ENCODE measurements around the gene GALNT9. TPM values are rescaled to one million over a fixed set of nuclear protein-coding genes. Genes with fewer than 3 reads are reported as not detected.

The GALNT9 gene
- total RNA-seq, 1 donor from 2014 or later: 2.1 TPM

DNA sequence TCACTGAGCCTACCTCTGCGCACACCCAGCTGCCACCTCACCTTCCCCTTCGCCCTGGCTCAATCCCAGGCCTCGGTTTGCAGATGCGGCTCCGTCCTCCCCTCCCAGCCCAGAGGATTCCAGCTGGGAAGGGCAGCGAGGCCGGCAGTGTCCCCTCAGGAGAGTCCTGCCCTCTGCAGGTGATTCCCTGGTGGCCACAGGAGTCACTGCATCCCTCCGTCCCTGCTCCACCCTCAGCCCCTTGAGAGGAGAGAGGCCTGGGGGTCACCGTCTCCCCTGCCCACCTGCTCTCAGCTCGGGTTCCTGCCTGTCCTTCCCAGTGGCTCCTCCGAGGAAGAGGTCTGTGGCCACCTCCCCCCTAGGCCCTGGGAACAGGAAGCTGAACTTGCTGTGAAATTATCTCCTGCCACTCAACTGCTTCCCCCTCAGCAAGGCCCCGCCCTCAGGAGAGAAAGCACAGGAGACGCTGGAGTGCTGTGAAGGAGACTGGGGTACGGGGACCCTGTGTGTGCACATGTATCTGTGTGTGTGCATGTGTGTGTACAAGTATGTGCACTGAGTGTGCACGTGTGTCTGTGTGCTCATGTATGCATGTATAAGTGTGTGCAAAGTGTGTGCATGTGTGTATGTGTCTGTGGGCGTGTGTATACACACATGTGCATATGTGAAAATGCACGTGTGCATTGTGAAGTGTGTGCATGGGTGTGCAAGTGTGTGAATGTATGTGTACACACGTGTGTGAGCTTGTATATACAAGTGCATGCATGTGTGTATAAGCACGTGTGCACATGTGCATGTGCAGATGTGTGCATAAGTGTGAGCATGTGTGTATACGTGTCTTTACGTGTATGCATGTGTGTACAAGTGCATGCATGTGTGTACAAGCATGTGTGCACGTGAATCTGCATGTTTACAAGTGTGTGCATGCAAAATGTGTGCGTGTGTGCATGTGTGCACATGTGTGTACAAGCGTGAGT is 13.2 kb upstream of the GALNT9 start:
- no peak overlapping the region for H3K4me3 Mint-ChIP-seq (ENCODE audit: unreplicated experiment)
- Histone ChIP-seq H3K79me2 (ENCODE audit: insufficient read depth, low read length) (no peaks in the 10 kb centered on the region), H3K27ac (ENCODE audit: low read depth, low read length) (no peak overlapping the region), H3K4me3 (ENCODE audit: insufficient read depth, low read depth, low read length) (no peak overlapping the region), H3K36me3 (ENCODE audit: insufficient read depth, low read length) (no peaks in the 10 kb centered on the region), H3K4me2 (ENCODE audit: low read length) (no peak overlapping the region), H3K9me3 (ENCODE audit: insufficient read depth, low read depth, low read length) (peaks cover 11% of the 10 kb centered on the region), H4K20me1 (ENCODE audit: insufficient read depth, low read length) (no peaks in the 10 kb centered on the region), H3K27me3 (ENCODE audit: insufficient read depth, low read length) (no peaks in the 10 kb centered on the region), H2AFZ (ENCODE audit: low read depth, low read length) (no peak overlapping the region), H3K4me1 (ENCODE audit: insufficient read depth, low read length) (no peaks in the 10 kb centered on the region), H3K9ac (ENCODE audit: low read length) (no peak overlapping the region)
- H3K36me3 Mint-ChIP-seq (ENCODE audit: low read depth, unreplicated experiment): no peaks in the 10 kb centered on the region
- H3K4me1 Mint-ChIP-seq (ENCODE audit: low read depth, unreplicated experiment): no peaks in the 10 kb centered on the region
- no peak overlapping the region for H3K27ac Mint-ChIP-seq (ENCODE audit: unreplicated experiment)
- DNase-seq (ENCODE audit: low read depth) (no peak), FAIRE-seq (no peak)
- TF ChIP-seq EZH2 (IDR thresholded peaks at IDR 0.05; ENCODE audit: insufficient read depth, low read length) (no peak), CTCF (IDR thresholded peaks at IDR 0.05; ENCODE audit: insufficient read depth, low read depth, low read length) (no peak)
- H3K9me3 Mint-ChIP-seq (ENCODE audit: unreplicated experiment): no peaks in the 10 kb centered on the region
- peaks cover 56% of the 10 kb centered on the region for H3K27me3 Mint-ChIP-seq (ENCODE audit: low read depth, unreplicated experiment)

DNA sequence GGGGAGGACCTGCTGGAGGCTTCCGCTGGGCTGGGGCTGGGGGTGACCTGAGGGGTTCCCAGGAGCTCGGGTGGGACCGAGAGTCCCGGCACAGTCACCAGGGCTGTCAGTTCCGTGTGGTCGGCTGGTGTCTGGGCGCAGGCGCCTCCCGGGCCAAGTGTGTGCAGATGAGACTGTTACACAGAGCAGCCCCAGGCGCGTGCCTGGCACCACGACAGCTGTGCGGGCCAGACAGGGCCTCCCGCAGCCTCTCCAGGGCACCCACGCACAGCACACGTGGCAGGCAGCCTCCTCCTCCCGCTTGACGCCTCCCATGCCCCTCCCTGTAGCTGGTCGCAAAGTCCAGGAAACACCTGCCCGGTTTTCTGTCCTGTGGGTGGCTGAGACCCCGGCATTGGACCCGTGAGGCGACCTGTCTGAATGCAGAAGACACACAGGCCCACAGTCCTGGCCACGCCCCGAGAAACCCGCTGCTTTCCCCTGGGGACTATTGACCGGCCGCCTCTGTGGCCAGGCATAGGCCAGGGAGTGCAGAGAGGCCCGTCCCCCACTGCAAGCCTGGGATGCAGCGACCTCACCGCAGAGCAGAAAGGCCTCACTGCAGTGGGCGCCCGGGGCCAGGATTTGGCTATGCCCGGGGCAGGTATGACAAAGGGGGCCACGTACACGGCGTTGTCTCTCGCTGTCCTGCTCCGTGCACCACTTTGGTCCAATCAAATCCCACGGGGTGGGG is 12.1 kb upstream of the GALNT9 start:
- no peaks in the 10 kb centered on the region for H3K36me3 Mint-ChIP-seq (ENCODE audit: low read depth, unreplicated experiment)
- Histone ChIP-seq H3K9me3 (ENCODE audit: insufficient read depth, low read depth, low read length) (peaks cover 11% of the 10 kb centered on the region), H3K4me2 (ENCODE audit: low read length) (no peak overlapping the region), H3K79me2 (ENCODE audit: insufficient read depth, low read length) (no peaks in the 10 kb centered on the region), H3K4me1 (ENCODE audit: insufficient read depth, low read length) (no peaks in the 10 kb centered on the region), H3K36me3 (ENCODE audit: insufficient read depth, low read length) (no peaks in the 10 kb centered on the region), H3K4me3 (ENCODE audit: insufficient read depth, low read depth, low read length) (no peak overlapping the region), H3K27me3 (ENCODE audit: insufficient read depth, low read length) (no peaks in the 10 kb centered on the region), H4K20me1 (ENCODE audit: insufficient read depth, low read length) (no peaks in the 10 kb centered on the region), H3K9ac (ENCODE audit: low read length) (no peak overlapping the region), H3K27ac (ENCODE audit: low read depth, low read length) (no peak overlapping the region), H2AFZ (ENCODE audit: low read depth, low read length) (no peak overlapping the region)
- H3K27ac Mint-ChIP-seq (ENCODE audit: unreplicated experiment): no peak overlapping the region
- H3K27me3 Mint-ChIP-seq (ENCODE audit: low read depth, unreplicated experiment): peaks cover 59% of the 10 kb centered on the region
- no peak for DNase-seq (ENCODE audit: low read depth)
- TF ChIP-seq CTCF (IDR thresholded peaks at IDR 0.05; ENCODE audit: insufficient read depth, low read depth, low read length) (no peak), EZH2 (IDR thresholded peaks at IDR 0.05; ENCODE audit: insufficient read depth, low read length) (no peak)
- no peak overlapping the region for H3K4me3 Mint-ChIP-seq (ENCODE audit: unreplicated experiment)
- H3K4me1 Mint-ChIP-seq (ENCODE audit: low read depth, unreplicated experiment): no peaks in the 10 kb centered on the region
- FAIRE-seq: no peak
- peaks cover 4% of the 10 kb centered on the region for H3K9me3 Mint-ChIP-seq (ENCODE audit: unreplicated experiment)

Data from astrocyte (in vitro differentiated cells and primary cell).